Activated CD8-positive, alpha-beta memory T cell treated with anti-CD3 and anti-CD28 coated beads for 4 hours (primary cell): ENCODE measurements around the gene ACVR1.
A peak's percentile ranks its signal among the peaks of the same experiment; 100 is the strongest.

Experiments
- DNase-seq, 2 donors: peaks; one replicate each; pipeline ENCODE4 v3.0.0-alpha.2; 2020; ENCODE audit warnings: low read depth in 2 of 2

ACVR1 gene

DNA sequence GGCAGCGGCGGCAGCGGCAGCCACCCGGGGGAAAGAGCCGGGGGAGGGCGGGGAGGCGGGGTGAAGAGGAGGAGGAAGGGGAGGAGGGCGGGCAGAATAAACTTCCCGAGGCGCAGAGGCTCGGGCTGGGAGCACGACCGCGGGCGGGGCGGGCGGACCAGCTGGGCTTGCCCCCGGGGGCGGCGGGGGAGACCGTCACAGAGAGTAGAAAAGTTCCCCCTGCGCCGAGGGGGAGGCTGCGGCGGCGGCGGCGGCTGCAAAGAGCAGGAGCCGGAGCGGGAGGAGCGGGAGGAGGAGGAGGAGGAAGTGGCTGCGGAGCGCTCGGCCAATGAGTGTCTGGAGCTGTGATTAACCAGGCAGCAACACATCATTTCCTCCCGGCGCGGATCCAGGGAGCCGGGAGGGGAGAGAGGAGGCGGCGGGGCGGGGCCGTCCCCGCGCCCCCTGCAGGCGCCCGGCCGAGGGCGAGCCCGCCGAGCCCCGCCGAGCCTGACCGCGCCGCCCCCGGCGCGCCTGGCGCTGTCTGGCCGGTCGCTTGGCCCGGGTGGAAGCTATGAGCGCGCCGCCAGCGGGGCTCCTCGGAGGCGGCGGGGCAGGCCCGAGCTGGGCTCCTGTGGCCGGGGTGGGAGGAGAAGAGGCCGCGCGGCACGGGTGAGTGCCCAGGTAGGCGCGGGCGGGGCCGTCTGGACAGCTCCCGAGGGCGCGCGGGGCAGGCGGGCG lies at the start of gene ACVR1:
Gene ACVR1, minus strand, starts transcription at position 265 of the 720 bp plus-strand sequence. CDS start 76,837 bp downstream, outside the sequence.
- peak; percentile 53 to 69 for DNase-seq

GRCh38 chr2:157925071-157925470 lies 48.9 kb upstream of the ACVR1 start:
- DNase-seq = no peak

DNA sequence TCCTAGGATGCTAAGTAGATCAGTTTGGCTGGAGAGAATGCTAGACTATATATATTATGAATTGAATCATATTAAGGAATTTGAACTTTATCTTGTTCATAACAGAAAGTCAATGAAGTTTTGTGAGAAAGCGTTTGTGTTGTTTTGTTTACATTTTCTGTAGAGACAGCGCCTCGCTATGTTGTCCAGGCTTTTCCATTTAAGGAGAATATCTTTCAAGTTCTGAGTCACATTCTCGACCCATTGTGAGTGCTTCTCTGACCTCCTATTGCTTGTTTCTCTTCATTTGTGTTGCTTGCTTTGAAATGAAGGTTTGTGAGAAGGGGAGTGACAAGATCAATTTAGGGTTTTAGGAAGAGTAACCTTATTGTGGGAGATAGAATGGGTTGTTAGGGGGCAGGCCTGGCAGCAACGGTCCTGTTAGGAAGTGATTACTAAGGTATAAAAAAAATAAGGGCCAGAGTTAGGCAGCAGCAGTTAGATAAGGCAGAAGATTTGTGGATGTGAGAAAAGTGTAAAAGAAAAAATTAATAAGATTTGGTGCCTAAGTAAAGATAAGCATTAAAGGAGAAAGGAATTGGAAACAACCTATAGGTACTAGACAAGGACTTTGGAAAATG lies 47.6 kb upstream of the ACVR1 start:
- DNase-seq = no peak

DNA sequence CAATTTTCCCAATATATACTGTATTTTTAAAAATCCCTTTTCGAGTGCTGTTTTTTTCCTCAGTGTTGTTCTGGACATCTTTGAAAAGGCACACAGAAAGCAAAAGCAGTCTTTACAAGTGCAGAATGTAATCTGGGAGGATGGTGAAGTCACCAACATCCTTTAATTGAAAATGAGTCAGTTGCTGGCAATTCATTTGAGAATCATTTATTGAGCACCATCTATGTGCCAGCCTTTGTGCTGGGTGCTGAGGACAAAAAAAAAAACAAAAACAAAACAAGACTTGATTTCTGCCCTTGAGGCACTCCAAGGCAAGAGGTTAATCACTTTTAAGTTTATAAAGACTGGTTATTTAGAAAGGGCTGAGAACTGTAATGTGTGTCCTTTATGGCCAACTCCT lies 46.7 kb upstream of the ACVR1 start:
- no peak for DNase-seq

DNA sequence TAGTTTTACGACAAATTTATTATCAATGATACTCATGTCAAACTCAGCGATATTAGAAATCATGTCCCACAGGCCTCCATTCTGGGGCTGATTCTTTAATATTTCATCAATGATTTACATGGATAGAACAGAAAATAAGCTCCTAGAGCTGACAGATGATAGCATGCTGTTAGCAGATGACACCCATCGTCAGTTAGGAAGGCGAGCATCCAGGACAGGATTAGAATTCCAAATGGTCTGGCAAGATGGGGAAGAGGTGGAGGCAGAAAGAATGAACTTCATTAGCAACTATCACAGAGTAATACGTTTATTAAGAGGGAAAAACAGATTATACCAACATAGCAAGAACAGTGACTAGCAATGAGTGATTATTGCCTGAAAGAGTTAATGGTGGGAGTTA lies 46.2 kb upstream of the ACVR1 start:
- DNase-seq = no peak

GRCh38 chr2:157920736-157921135 lies 44.6 kb upstream of the ACVR1 start:
- DNase-seq = no peak

DNA sequence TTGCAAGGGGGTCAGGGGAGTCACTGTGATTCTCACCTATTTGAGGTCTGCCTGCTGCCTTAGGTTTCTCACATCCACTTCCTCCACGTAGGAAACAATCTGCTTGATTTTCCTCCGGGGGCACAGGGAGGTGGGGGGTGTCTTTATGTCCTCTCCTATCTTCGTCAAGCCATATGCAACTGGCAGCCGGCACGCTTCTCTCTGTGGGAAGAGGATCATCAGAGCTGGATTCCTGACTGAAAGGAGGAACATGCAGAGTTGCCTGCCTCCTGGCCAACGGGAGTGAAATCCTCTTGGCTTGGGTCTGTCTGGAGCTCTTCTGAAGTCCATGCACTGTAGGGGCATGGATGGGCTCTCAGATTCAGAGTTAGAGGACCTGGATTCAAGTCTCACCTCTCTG lies 43.1 kb upstream of the ACVR1 start:
- no peak for DNase-seq

DNA sequence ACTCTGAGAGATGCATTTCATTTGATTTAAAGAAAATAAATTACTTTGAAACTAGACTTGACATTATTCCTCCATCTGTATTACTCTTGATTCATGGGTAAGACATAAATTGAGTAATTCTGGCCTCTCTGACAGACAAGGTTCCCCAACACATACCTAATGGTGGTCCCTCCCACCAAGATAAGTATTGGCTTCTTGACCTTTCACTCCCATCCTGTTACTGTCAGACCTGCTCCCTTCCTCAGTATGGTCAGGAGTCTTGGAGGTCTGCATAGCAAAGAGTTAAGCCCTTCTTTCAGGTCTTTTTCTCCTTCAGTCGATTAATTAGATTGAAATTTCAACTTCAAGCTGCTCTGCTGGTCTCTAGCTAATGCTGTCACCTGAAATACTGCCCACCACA lies 42.2 kb upstream of the ACVR1 start:
- DNase-seq = no peak

DNA sequence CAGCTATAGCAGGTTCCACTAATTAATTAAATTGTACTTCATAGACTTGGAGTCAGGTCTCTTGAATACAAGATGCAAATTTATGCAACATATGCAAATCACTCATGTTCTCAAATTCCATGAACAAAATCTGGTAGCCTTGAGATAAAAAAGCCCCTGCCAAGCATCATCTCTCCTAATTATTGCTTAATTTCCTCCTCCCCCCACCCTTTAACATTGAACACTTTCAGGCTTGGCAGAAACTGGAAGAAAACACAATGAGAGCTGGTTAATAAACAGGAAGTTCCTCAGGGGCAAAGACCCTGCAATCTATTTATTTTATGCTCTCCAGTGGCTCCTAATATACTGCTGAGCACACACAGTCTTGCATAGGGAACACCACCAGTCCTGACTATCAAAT lies 35.6 kb upstream of the ACVR1 start:
- no peak for DNase-seq

DNA sequence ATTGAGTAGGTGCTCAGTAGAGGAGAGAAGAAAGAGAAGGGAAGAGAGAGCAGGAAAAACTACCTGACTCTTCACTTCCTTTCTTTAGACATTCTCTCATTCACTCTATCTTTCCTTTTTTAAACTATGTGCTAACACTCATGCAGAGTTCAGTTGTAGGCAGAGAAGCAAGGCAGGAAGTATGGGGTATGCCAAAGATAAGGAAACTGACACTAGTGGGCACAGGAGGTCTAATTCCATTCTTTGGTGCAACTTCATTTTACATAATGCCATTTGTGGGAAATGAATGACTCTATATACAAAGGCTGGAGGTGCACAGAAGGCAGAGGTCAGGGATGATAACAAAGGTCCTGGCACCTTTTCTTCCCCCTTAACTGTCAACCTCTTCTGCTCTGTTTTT lies 35.1 kb upstream of the ACVR1 start:
- DNase-seq = no peak

GRCh38 chr2:157905092-157905491 lies 29.0 kb upstream of the ACVR1 start:
- DNase-seq = no peak

- no peak for DNase-seq
Observed at GRCh38 chr2:157903626-157904025, 27.5 kb upstream of the ACVR1 start.

DNA sequence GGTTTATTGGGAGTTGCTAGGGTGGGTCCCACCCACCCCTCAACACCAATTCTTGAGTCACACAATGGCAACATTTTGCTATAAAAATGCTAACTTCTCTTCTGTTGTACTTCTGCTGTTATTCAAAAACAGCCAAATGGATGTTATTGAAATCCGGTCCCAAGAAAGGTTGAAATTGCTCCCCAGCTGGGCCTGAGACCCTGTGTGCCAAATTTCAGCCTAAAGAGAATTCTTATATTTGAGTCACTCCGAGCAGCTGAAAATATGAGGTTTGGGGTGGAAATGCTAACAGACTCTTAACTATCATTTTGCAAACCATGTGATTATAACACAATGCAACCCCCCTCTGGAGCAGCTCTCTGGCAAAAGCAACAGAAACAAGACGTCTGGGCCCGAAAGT lies 27.0 kb upstream of the ACVR1 start:
- DNase-seq = no peak

- no peak for DNase-seq
Observed at GRCh38 chr2:157902692-157903091, 26.6 kb upstream of the ACVR1 start.

DNA sequence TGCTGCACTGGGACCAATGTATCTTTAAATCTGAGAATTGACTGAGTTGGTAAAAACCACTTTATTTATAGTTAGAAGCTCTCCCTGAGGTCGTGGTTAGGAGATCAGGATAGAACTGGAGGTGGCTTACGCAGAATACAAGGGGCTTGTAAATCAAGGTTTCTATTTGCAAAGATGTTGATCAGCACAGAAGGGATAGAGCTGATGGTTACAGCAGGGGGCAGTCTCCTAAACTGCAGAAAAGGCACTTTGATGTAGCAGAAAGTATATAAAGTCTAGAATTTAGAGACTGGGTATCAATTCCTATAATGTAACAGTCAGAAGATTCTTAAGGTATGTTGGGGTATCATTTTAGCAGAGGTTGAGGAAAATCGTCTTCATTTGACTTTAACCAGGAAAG lies 25.2 kb upstream of the ACVR1 start:
- DNase-seq = no peak

DNA sequence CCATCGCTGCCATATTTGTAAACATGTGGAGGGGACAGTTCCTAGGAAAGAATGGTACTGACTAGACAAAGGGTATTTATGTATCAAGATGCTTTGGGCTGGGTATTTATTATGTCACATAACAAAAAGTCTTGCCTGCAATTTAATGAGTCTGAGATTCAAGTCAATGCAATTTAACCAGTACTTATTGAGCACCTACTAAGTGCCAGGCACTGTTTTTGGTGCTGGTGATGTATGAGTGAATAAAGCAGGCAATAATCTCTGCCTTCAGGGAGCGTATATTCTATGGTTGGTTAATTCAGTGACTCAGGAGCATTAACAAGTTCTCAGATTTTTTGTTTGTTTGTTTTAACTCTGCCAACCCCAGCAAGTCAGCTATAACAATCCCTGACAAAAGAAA lies 24.6 kb upstream of the ACVR1 start:
- no peak for DNase-seq

DNA sequence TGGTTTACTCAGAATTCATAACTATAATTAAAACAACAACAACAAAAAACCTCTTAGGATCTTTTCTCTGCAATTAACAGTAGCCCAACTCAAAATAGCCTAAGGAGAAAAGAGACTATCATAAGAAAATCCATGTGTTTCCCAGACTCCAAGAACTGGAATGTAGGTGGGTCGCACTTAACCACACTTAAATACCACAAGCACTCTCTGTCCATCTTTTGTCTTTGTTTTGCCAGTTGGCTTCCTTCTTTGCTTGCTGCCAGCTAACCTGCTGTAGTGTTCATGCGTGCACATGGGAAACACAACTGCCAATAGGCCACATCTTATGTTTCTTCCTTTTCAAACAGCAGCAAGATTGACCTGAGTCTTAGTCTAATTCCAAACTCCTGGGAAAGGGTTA lies 24.1 kb upstream of the ACVR1 start:
- DNase-seq = no peak

GRCh38 chr2:157899125-157899839 lies 23.2 kb upstream of the ACVR1 start:
- no peak for DNase-seq

GRCh38 chr2:157898591-157898996 lies 22.5 kb upstream of the ACVR1 start:
- DNase-seq = peak; percentile 48 to 69

- DNase-seq = no peak
Observed at GRCh38 chr2:157897106-157897971, 21.2 kb upstream of the ACVR1 start.

DNA sequence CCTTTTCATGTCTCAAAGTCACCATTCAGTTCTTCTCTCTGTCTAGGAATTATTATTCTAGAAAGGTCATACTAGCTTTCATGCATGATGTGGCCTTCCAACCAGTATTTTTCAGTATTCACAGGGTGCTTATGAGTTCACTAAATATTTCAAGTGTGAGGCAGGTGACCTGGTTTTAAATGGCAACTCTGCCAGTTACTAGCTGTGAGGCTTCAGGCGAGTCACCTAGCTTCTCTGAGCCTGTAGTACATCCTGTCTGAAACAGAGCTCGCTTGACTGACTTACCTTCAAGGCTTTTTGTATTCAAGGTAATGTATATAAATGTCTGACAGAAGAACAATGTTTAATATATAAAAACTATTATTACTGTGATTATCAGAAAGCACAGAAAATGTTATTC lies 19.4 kb upstream of the ACVR1 start:
- no peak for DNase-seq
